SU-DHL-6 (cell line): ENCODE data around the gene SGPP1.
"Not testable (repeated sequence)": the region's sequence is repeated elsewhere in the genome, so short reads cannot be mapped to it uniquely, and the experiment has no call there.

Source experiments
- H2AFZ ChIP-seq: fragments of 200-600 bp; sonication (generic); 2 replicates; pipeline ENCODE4 v1.6.1; 2014; ENCODE audit warnings: low read depth, mild to moderate bottlenecking, moderate library complexity, mixed read lengths, antibody characterized with exemption, low read length; ENCODE audit not compliant: severe bottlenecking
- H3F3A ChIP-seq: fragments of 200-600 bp; shearing (Covaris generic); 2 replicates; pipeline ENCODE4 v1.6.0; 2016; ENCODE audit warnings: antibody characterized with exemption, mild to moderate bottlenecking; ENCODE audit not compliant: insufficient read depth
- H3K27ac ChIP-seq: fragments of 200-600 bp; sonication (generic); 2 replicates; pipeline ENCODE4 v1.5.1; 2016; ENCODE audit warnings: low read depth, mild to moderate bottlenecking, low read length, moderate library complexity, mixed read lengths
- H3K27me3 ChIP-seq: fragments of 200-600 bp; sonication (generic), shearing (Covaris generic); 2 replicates; pipeline ENCODE4 v1.6.0; 2014; ENCODE audit warnings: mild to moderate bottlenecking, low read length
- H3K36me3 ChIP-seq: fragments of 200-600 bp; sonication (generic); 2 replicates; pipeline ENCODE4 v1.6.1; 2014; ENCODE audit warnings: mild to moderate bottlenecking, low read length, mixed read lengths
- H3K4me2 ChIP-seq: fragments of 300-600, 200-600 bp; shearing (Covaris generic), sonication (generic); 2 replicates; pipeline ENCODE4 v1.6.0; 2014; ENCODE audit warnings: low read length, low read depth, mild to moderate bottlenecking; ENCODE audit not compliant: poor library complexity, severe bottlenecking
- H3K4me3 ChIP-seq: fragments of 200-600 bp; sonication (generic); 2 replicates; pipeline ENCODE4 v1.5.1; 2014; ENCODE audit warnings: antibody characterized with exemption, low read length, mild to moderate bottlenecking, mixed read lengths; ENCODE audit not compliant: insufficient read depth, poor library complexity, severe bottlenecking
- H3K79me2 ChIP-seq: fragments of 200-600 bp; sonication (generic); 2 replicates; pipeline ENCODE4 v1.6.1; 2014; ENCODE audit warnings: mild to moderate bottlenecking, low read length, moderate library complexity; ENCODE audit not compliant: insufficient read depth
- H3K9ac ChIP-seq: fragments of 200-600 bp; sonication (generic); 2 replicates; pipeline ENCODE4 v1.7.0; 2014; ENCODE audit warnings: mild to moderate bottlenecking, low read length
- H3K9me2 ChIP-seq: fragments of 200-600 bp; sonication (generic); replicated peaks from 2 replicates; pipeline ENCODE4 v1.6.1; 2014; ENCODE audit warnings: low read length; ENCODE audit not compliant: insufficient read depth
- H3K9me3 ChIP-seq: fragments of 200-600 bp; sonication (generic); 2 replicates; pipeline ENCODE4 v1.6.1; 2014; ENCODE audit warnings: low read length, mixed read lengths; ENCODE audit not compliant: insufficient read depth
- H4K20me1 ChIP-seq: fragments of 200-600 bp; sonication (generic); 2 replicates; pipeline ENCODE4 v1.6.1; 2014; ENCODE audit warnings: low read depth, mild to moderate bottlenecking, antibody characterized with exemption, low read length, moderate library complexity, mixed read lengths
- CTCF ChIP-seq: fragments of 200-600 bp; sonication (generic); IDR thresholded peaks from one replicate; pipeline ENCODE4 v1.5.1; 2017; ENCODE audit warnings: antibody characterized with exemption, mild to moderate bottlenecking, low read length, moderate library complexity; ENCODE audit not compliant: insufficient read depth, poor library complexity, severe bottlenecking
- EZH2phosphoT487 ChIP-seq: fragments of 200-600 bp; sonication (generic), shearing (Covaris generic); conservative IDR thresholded peaks from 2 replicates; pipeline ENCODE4 v1.6.1; 2018; ENCODE audit warnings: mild to moderate bottlenecking, antibody characterized with exemption, low read length, moderate library complexity, mixed read lengths

SGPP1 gene

DNA sequence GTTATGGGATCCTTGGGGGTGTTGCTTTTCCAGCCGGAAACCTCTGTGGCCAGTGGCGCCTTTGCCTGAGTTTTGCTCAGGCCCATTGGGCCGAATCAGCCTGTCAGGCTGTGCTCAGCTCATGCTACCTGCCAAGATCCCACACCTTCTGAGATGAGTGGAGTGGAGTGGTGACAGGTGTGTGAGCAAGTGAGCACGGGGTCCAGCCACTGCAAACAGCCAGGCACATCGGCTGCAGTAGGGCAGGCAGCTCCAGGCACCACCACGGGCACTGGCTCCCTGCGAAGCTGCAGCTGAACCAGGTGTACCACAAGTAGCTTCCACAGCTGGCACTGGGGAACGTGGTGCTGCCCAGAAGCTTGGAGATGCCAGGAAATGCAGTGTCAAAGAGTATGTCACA lies 65.1 kb downstream of the SGPP1 start:
- H3K4me3 ChIP-seq: no peak overlapping the region
- no peaks in the 10 kb centered on the region for H4K20me1 ChIP-seq
- TF ChIP-seq EZH2phosphoT487: no peak
- TF ChIP-seq CTCF: no peak
- 0 out of 2 replicates have a peak, but pooled peaks cover 2% of the 10 kb centered on the region for H3F3A ChIP-seq
- no peaks in the 10 kb centered on the region for H3K27me3 ChIP-seq
- no peaks in the 10 kb centered on the region for H3K9me3 ChIP-seq
- no peaks in the 10 kb centered on the region for H3K79me2 ChIP-seq
- no peaks in the 10 kb centered on the region for H3K9me2 ChIP-seq
- no peak overlapping the region for H3K9ac ChIP-seq
- H3K27ac ChIP-seq: no peak overlapping the region
- no peaks in the 10 kb centered on the region for H3K36me3 ChIP-seq
- H2AFZ ChIP-seq: no peak overlapping the region
- no peak overlapping the region for H3K4me2 ChIP-seq

- H4K20me1 ChIP-seq, H3F3A ChIP-seq, H3K27ac ChIP-seq: not testable (repeated sequence)
Measured at GRCh38 chr14:63661881-63662280, 66.0 kb downstream of the SGPP1 start.

DNA sequence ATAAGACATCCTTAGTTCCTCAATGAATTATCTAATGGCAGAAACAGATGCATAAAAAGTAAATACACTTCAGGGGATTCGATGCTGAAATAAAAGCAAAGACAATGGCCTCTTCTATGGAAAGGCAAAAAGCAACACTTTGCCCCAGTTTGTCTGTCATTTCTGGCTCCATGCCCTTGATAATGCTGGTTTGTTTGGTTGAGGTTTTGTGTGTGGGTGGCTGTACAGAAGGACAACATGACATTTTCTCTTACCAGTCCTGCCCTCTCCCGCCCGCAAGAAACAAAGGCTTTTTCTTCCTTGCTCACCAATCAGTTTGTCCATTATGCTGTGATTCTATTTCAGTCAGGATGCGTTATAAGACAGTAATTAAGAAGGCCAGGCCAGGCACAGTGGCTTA lies 68.1 kb downstream of the SGPP1 start:
- Histone ChIP-seq H3K27ac (no peak overlapping the region), H3K9ac (no peak overlapping the region), H3K27me3 (no peaks in the 10 kb centered on the region), H2AFZ (no peak overlapping the region), H3K36me3 (no peaks in the 10 kb centered on the region), H4K20me1 (no peaks in the 10 kb centered on the region), H3K9me3 (no peaks in the 10 kb centered on the region), H3K4me3 (no peak overlapping the region), H3K9me2 (no peaks in the 10 kb centered on the region), H3F3A (0 out of 2 replicates have a peak, but pooled peaks cover 2% of the 10 kb centered on the region), H3K79me2 (no peaks in the 10 kb centered on the region), H3K4me2 (no peak overlapping the region)
- TF ChIP-seq EZH2phosphoT487: no peak
- no peak for TF ChIP-seq CTCF

More at GRCh38 chr14:63661881-63662280, 66.0 kb downstream of the SGPP1 start:
- H3K36me3 ChIP-seq, H3K4me3 ChIP-seq, H3K79me2 ChIP-seq, H3K9me3 ChIP-seq, H3K4me2 ChIP-seq, H3K9me2 ChIP-seq, H3K9ac ChIP-seq, H3K27me3 ChIP-seq, H2AFZ ChIP-seq: not testable (repeated sequence)

DNA sequence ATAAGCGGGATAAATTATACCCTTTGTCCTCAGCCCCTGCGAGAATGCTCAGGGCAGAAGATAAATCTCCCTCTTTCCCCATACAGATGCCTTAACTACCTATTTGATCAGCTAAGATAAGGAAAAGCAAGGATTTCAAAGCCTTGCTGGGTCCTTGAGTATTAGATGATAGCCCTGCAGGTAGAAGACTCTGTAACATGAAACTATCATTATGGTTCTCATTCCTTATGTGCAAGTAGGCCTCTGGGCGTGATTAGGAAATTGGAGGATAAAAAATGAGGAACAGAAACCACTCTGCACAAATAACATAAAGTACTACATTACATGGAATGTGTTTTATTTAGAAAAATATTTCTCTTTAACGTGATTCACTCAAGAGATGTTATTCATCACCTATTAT lies 71.7 kb downstream of the SGPP1 start:
- H4K20me1 ChIP-seq: no peaks in the 10 kb centered on the region
- no peak overlapping the region for H3K27ac ChIP-seq
- H3K4me3 ChIP-seq: no peak overlapping the region
- no peak overlapping the region for H3K4me2 ChIP-seq
- no peaks in the 10 kb centered on the region for H3K36me3 ChIP-seq
- H3F3A ChIP-seq: no peaks in the 10 kb centered on the region
- no peaks in the 10 kb centered on the region for H3K79me2 ChIP-seq
- H3K9me2 ChIP-seq: no peaks in the 10 kb centered on the region
- TF ChIP-seq CTCF (no peak), EZH2phosphoT487 (no peak)
- no peak overlapping the region for H3K9ac ChIP-seq
- H3K9me3 ChIP-seq: no peaks in the 10 kb centered on the region
- H3K27me3 ChIP-seq: no peaks in the 10 kb centered on the region
- no peak overlapping the region for H2AFZ ChIP-seq
